Measurements from ENCODE around the gene GADD45G. TPM values are rescaled to one million over a fixed set of nuclear protein-coding genes. Genes with fewer than 3 reads are reported as not detected.

The GADD45G gene
- total and polyA plus RNA-seq, 5 donors from 2014 or later, result 0.16 to 15.7 (median 0.30) TPM

DNA sequence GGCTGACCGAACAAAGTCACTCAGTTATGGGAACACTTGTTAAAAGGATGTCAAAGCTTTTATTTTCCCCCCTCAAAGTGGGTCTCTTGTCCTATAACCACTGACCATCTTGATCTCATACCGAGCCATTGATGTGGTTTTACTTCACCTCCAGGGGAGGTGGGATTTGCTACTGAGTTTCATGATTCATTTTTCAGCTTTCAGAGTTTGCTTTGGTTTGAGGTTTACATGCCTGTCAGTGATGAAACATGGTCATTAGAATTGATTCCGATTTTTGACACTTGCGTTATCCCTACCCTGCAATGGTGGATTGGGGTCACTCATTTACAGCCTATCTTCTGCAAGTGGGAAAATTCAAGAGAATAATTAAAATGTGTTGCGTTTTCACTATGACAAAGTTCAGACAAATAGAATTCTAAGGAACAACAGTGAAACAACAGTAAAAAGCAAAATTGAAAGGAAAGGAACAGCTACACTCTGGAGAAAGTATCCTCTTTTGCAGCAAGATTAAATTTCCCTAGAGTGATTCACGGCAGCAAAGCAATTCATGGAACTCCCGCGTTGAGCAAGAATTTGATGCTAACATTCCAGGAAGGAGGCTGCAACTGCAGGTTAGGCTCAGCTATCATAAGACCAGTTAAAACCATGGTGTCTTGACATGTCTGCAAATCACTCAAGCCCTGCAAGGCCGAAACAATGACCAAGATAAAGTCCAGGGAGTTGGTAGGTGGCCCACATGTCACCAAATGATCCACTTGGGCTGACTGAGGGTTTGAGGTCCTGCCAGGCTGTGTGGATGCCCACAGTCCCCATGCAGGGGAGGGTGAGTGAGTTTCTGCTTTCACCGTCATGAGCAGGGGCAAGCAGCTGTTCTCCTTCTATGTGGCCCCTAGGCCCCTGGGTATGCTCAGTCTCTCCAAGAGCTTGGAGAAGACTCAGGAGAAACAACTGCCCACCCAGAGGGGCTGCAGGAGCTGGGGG lies 9.4 kb downstream of the GADD45G start:
- H3K36me3 Mint-ChIP-seq, result no peaks in the 10 kb centered on the region
- no peaks in the 10 kb centered on the region for H3K4me1 Mint-ChIP-seq
- ATAC-seq (ENCODE audit: low read depth in 2 of 2), result no peak

DNA sequence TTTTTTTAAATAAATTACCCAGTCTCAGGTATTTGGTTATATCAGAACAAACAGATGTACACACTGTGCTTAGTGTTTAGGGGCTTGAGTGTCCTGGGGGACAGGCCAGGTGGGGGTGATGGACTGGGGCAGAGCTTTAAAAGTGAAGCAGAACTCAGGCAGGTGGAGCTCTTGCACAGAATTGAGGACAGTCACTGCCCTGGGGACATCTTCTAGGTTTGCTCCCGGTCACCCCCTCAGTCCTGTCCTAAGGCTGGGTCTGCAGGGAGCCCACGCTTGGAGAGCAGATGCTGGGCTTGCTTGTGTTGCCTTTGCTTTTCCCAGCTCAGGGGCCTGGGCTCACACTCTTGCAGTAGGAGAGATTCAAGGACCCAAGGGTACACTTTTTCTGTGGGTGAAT lies 10.8 kb downstream of the GADD45G start:
- Histone ChIP-seq H3K27me3 (ENCODE audit: control insufficient read depth, insufficient read depth, low read length) (no peaks in the 10 kb centered on the region), H3K4me3 (ENCODE audit: low read depth, low read length) (no peak overlapping the region), H3K27ac (ENCODE audit: insufficient read depth, low read length, poor library complexity, severe bottlenecking) (no peak overlapping the region), H3K4me1 (ENCODE audit: control insufficient read depth, insufficient read depth, low read length, poor library complexity, severe bottlenecking) (no peaks in the 10 kb centered on the region), H3K36me3 (ENCODE audit: control insufficient read depth, insufficient read depth, low read length) (no peaks in the 10 kb centered on the region), H3K9me3 (ENCODE audit: control insufficient read depth in 2 of 2, low read length in 2 of 2) (no peaks in the 10 kb centered on the region)
- Mint-ChIP-seq H3K27ac (peak overlapping the region in 1 of 3 donors; percentile 48), H3K9me3 (peaks cover 0 to 2% (median 0%) of the 10 kb centered on the region in 7 donors), H3K4me1 (no peaks in the 10 kb centered on the region), H3K27me3 (peaks cover 11% of the 10 kb centered on the region), H3K4me3 (no peak overlapping the region), H3K36me3 (no peaks in the 10 kb centered on the region)
- no peak for DNase-seq
- ATAC-seq (ENCODE audit: low read depth in 2 of 2), result no peak

More for the DNA sequence above, 9.4 kb downstream of the GADD45G start:
- no peaks in the 10 kb centered on the region for H3K4me1 ChIP-seq (ENCODE audit: control insufficient read depth, insufficient read depth, low read length, poor library complexity, severe bottlenecking)
- H3K4me3 Mint-ChIP-seq, result no peak overlapping the region
- DNase-seq, result no peak
- no peak overlapping the region for H3K27ac ChIP-seq (ENCODE audit: insufficient read depth, low read length, poor library complexity, severe bottlenecking)
- H3K4me3 ChIP-seq (ENCODE audit: low read depth, low read length), result no peak overlapping the region
- no peaks in the 10 kb centered on the region for H3K9me3 ChIP-seq (ENCODE audit: control insufficient read depth in 2 of 2, low read length in 2 of 2)
- no peaks in the 10 kb centered on the region for H3K36me3 ChIP-seq (ENCODE audit: control insufficient read depth, insufficient read depth, low read length)
- peaks cover 0 to 2% (median 0%) of the 10 kb centered on the region in 7 donors for H3K9me3 Mint-ChIP-seq
- peaks cover 14% of the 10 kb centered on the region for H3K27me3 Mint-ChIP-seq
- no peaks in the 10 kb centered on the region for H3K27me3 ChIP-seq (ENCODE audit: control insufficient read depth, insufficient read depth, low read length)
- no peak overlapping the region for H3K27ac Mint-ChIP-seq

DNA sequence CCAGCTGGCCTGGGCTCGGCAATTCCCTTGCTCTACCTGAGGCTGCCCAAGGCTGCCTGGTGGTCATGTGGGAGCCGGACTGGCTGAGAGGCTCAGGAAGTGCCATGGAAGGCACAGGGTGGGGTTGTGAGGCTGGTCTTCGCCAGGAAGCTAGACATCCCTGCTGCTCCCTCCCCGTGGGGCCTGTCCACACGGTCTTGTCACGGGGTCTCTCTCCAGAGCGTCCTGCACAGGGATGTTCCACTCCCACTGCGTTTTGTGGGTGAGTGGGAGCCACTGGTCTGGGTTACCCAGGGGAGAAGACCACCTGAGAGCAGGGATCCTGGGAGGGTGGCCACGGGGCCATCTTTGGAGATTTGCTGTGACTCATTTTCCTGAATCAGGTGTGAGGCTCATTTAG lies 11.6 kb downstream of the GADD45G start:
- Mint-ChIP-seq H3K27me3 (peaks cover 13% of the 10 kb centered on the region), H3K4me1 (no peaks in the 10 kb centered on the region), H3K27ac (no peak overlapping the region), H3K9me3 (peaks cover 0 to 2% (median 0%) of the 10 kb centered on the region in 7 donors), H3K36me3 (no peaks in the 10 kb centered on the region), H3K4me3 (no peak overlapping the region)
- ATAC-seq (ENCODE audit: low read depth in 2 of 2) (no peak), DNase-seq (no peak)
- Histone ChIP-seq H3K4me1 (ENCODE audit: control insufficient read depth, insufficient read depth, low read length, poor library complexity, severe bottlenecking) (no peaks in the 10 kb centered on the region), H3K36me3 (ENCODE audit: control insufficient read depth, insufficient read depth, low read length) (no peaks in the 10 kb centered on the region), H3K27ac (ENCODE audit: insufficient read depth, low read length, poor library complexity, severe bottlenecking) (no peak overlapping the region), H3K4me3 (ENCODE audit: low read depth, low read length) (no peak overlapping the region), H3K9me3 (ENCODE audit: control insufficient read depth in 2 of 2, low read length in 2 of 2) (no peaks in the 10 kb centered on the region), H3K27me3 (ENCODE audit: control insufficient read depth, insufficient read depth, low read length) (no peaks in the 10 kb centered on the region)

DNA sequence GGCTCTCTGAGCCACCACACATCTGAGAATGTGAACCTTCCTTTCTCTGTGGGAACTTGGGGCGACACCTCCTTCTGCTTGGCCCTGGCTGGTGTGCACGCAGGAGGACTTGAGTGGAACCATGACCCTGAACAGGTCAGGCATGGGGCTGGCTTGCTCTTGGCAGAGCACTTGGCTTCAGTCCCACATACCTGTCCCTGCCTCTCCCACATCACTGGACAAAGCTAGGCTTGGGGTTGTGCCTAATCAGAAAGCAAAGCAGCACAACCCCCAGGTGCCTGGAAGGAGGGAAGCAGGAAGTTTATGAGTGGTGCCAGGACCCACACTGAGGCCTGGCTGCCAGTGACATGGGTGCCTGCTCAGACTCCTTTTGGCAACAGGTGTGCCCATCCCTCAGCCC lies 13.2 kb downstream of the GADD45G start:
- no peaks in the 10 kb centered on the region for H3K4me1 Mint-ChIP-seq
- Histone ChIP-seq H3K4me3 (ENCODE audit: low read depth, low read length) (no peak overlapping the region), H3K36me3 (ENCODE audit: control insufficient read depth, insufficient read depth, low read length) (no peaks in the 10 kb centered on the region), H3K9me3 (ENCODE audit: control insufficient read depth in 2 of 2, low read length in 2 of 2) (no peaks in the 10 kb centered on the region), H3K27me3 (ENCODE audit: control insufficient read depth, insufficient read depth, low read length) (no peaks in the 10 kb centered on the region), H3K4me1 (ENCODE audit: control insufficient read depth, insufficient read depth, low read length, poor library complexity, severe bottlenecking) (no peaks in the 10 kb centered on the region), H3K27ac (ENCODE audit: insufficient read depth, low read length, poor library complexity, severe bottlenecking) (no peak overlapping the region)
- H3K27ac Mint-ChIP-seq, result no peak overlapping the region
- ATAC-seq (ENCODE audit: low read depth in 2 of 2) (no peak), DNase-seq (no peak)
- no peaks in the 10 kb centered on the region for H3K36me3 Mint-ChIP-seq
- no peak overlapping the region for H3K4me3 Mint-ChIP-seq
- peaks cover 13% of the 10 kb centered on the region for H3K27me3 Mint-ChIP-seq
- H3K9me3 Mint-ChIP-seq, result peaks cover 0 to 2% (median 0%) of the 10 kb centered on the region in 7 donors

DNA sequence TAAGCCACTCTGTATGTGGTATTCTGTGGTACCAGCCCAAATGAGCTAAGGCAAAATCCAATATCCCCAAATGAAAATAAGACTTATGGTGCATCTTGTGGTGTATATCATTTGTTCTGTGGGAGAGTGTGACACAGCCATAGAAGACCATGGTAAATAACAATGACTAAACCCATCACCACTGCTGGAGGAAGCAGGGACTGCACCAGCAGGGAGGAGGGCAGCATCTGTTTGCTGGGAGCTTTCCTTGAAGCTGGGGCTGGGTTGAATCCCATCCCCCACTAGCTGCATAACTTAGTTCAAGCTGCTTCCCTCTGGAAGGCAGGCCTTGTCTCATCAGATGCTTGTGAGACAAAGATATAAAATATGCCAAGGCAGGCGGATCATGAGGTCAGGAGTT lies 14.2 kb downstream of the GADD45G start:
- H3K27me3 Mint-ChIP-seq, result peaks cover 6% of the 10 kb centered on the region
- no peaks in the 10 kb centered on the region for H3K4me1 Mint-ChIP-seq
- H3K4me3 Mint-ChIP-seq, result no peak overlapping the region
- Histone ChIP-seq H3K9me3 (ENCODE audit: control insufficient read depth in 2 of 2, low read length in 2 of 2) (no peaks in the 10 kb centered on the region), H3K4me3 (ENCODE audit: low read depth, low read length) (no peak overlapping the region), H3K27me3 (ENCODE audit: control insufficient read depth, insufficient read depth, low read length) (no peaks in the 10 kb centered on the region), H3K27ac (ENCODE audit: insufficient read depth, low read length, poor library complexity, severe bottlenecking) (no peak overlapping the region), H3K36me3 (ENCODE audit: control insufficient read depth, insufficient read depth, low read length) (no peaks in the 10 kb centered on the region), H3K4me1 (ENCODE audit: control insufficient read depth, insufficient read depth, low read length, poor library complexity, severe bottlenecking) (no peaks in the 10 kb centered on the region)
- DNase-seq (no peak), ATAC-seq (ENCODE audit: low read depth in 2 of 2) (no peak)
- no peak overlapping the region for H3K27ac Mint-ChIP-seq
- no peaks in the 10 kb centered on the region for H3K36me3 Mint-ChIP-seq
- H3K9me3 Mint-ChIP-seq, result peaks cover 0 to 2% (median 0%) of the 10 kb centered on the region in 7 donors

DNA sequence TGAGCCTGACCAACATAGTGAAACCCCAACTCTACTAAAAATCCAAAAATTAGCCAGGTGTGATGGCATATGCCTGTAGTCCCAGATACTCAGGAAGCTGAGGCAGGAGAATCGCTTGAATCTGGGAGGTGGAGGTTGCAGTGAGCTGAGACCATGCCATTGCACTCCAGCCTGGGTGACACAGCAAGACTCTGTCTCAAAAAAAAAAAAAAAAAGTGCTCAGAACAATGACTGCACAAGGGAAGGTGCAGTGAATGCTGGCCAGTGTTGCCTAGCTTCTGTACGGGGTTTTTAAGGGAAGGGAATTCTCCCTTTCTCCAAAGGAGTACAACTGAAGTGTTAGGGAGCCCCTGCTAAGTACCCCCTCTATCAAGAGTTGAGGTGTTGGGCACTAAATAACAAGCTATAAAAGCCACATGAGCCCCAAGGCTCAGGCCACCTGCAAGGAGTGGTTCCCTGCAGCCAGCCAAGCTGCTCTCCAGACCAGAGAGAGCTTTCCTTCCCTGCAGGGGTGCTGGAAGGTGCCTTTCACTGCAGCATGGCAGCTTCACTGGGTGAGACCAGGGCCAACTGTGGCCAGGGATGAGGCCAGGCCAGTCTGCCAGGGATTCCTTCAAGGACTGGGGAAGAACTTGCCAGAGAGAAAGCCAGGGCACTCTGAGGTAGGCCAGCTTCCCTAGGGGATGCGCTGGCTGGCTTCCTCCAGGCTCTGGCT lies 14.8 kb downstream of the GADD45G start:
- H3K4me1 Mint-ChIP-seq, result no peaks in the 10 kb centered on the region
- DNase-seq (no peak), ATAC-seq (ENCODE audit: low read depth in 2 of 2) (no peak)
- no peaks in the 10 kb centered on the region for H3K36me3 ChIP-seq (ENCODE audit: control insufficient read depth, insufficient read depth, low read length)
- no peaks in the 10 kb centered on the region for H3K27me3 ChIP-seq (ENCODE audit: control insufficient read depth, insufficient read depth, low read length)
- no peak overlapping the region for H3K27ac ChIP-seq (ENCODE audit: insufficient read depth, low read length, poor library complexity, severe bottlenecking)
- H3K27ac Mint-ChIP-seq, result no peak overlapping the region
- H3K27me3 Mint-ChIP-seq, result peaks cover 4% of the 10 kb centered on the region
- no peaks in the 10 kb centered on the region for H3K4me1 ChIP-seq (ENCODE audit: control insufficient read depth, insufficient read depth, low read length, poor library complexity, severe bottlenecking)
- H3K9me3 ChIP-seq (ENCODE audit: control insufficient read depth in 2 of 2, low read length in 2 of 2), result no peaks in the 10 kb centered on the region
- H3K4me3 ChIP-seq (ENCODE audit: low read depth, low read length), result no peak overlapping the region
- H3K4me3 Mint-ChIP-seq, result no peak overlapping the region
- no peaks in the 10 kb centered on the region for H3K36me3 Mint-ChIP-seq
- H3K9me3 Mint-ChIP-seq, result peaks cover 0 to 2% (median 0%) of the 10 kb centered on the region in 7 donors

DNA sequence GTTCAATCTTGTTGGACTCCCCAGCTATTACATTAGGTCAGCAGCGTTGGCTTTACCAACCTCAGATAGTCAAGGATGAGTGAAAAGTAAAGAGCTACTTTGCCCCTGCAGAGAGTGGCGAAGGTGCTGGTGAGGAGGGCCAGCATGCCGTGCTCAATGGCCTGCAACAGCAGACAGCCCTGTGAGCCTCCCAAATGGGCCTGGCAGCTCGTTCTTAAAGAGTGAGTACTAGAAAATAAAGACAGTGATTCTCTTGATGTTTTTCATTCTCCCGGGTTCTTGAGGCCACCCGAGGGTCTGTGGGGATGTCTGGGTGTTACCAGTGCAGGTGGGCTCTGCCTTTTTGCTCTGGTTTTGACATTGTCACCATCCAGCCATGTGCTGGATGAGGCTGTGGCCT lies 16.2 kb downstream of the GADD45G start:
- Mint-ChIP-seq H3K27me3 (peaks cover 4% of the 10 kb centered on the region), H3K36me3 (no peaks in the 10 kb centered on the region), H3K4me3 (no peak overlapping the region), H3K27ac (no peak overlapping the region), H3K9me3 (no peaks in the 10 kb centered on the region), H3K4me1 (no peaks in the 10 kb centered on the region)
- DNase-seq (no peak), ATAC-seq (ENCODE audit: low read depth in 2 of 2) (no peak)
- Histone ChIP-seq H3K27ac (ENCODE audit: insufficient read depth, low read length, poor library complexity, severe bottlenecking) (no peak overlapping the region), H3K27me3 (ENCODE audit: control insufficient read depth, insufficient read depth, low read length) (no peaks in the 10 kb centered on the region), H3K4me1 (ENCODE audit: control insufficient read depth, insufficient read depth, low read length, poor library complexity, severe bottlenecking) (no peaks in the 10 kb centered on the region), H3K4me3 (ENCODE audit: low read depth, low read length) (no peak overlapping the region), H3K9me3 (ENCODE audit: control insufficient read depth in 2 of 2, low read length in 2 of 2) (no peaks in the 10 kb centered on the region), H3K36me3 (ENCODE audit: control insufficient read depth, insufficient read depth, low read length) (no peaks in the 10 kb centered on the region)
